SH-SY5Y (cell line): ENCODE data around the gene NEUROG2.

Source experiments
- GATA2 ChIP-seq: IDR thresholded peaks from 2 replicates; pipeline ENCODE4 v1.6.1; 2011; ENCODE audit warnings: mild to moderate bottlenecking, low read depth, low read length
- GATA3 ChIP-seq: IDR thresholded peaks from 2 replicates; pipeline ENCODE4 v1.6.1; 2011; ENCODE audit warnings: low read depth, mild to moderate bottlenecking, low read length, moderate library complexity

DNA sequence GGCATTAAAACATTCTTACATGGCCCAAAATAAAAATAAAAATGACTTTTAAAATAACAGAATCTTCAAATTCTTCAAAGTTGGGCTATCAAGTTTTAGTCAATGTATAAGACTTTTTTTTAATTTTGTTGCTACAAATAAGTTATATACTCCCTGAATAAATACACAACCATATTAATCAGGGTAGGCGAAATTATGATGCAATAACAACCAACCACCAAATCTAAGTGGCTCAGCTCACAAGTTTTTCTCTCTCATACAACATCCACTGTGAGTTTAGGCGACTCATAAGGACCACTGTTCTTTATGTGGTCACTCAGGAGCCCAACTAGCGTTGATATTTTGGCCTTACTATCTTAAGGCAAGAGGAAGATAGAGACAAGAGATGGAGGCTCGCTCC lies 11.2 kb downstream of the NEUROG2 start:
- TF ChIP-seq GATA3: no peak
- TF ChIP-seq GATA2: no peak
